Right atrium auricular region (tissue), 2 donors: ENCODE data around the gene PTGR3. TPM values are rescaled to one million over a fixed set of nuclear protein-coding genes. Genes with fewer than 3 reads are reported as not detected.

Experiments used
- DNase-seq: peaks from one replicate; pipeline ENCODE4 v3.0.0-alpha.2; 2019; ENCODE audit warnings: low spot score
- H3K27ac ChIP-seq, 2 donors: fragments of 200-600 bp; sonication (generic); 1 replicate in 1 of 2; 2 replicates in 1 of 2; pipeline ENCODE4 v1.5.1; 2016 to 2019
- H3K27me3 ChIP-seq, 2 donors: fragments of 200-600 bp; sonication (generic); one replicate each; pipeline versions ENCODE4 v1.5.1 to v1.6.0; 2017 to 2019
- H3K36me3 ChIP-seq: fragments of 200-600 bp; sonication (generic); one replicate; pipeline ENCODE4 v1.5.1; 2016
- H3K4me1 ChIP-seq, 2 donors: fragments of 200-600 bp; sonication (generic); one replicate each; pipeline versions ENCODE4 v1.5.1 to v1.6.0; 2017 to 2019
- H3K4me3 ChIP-seq, 2 donors: fragments of 200-600 bp; sonication (generic); 1 replicate in 1 of 2; 2 replicates in 1 of 2; pipeline ENCODE4 v1.5.1; 2017 to 2019; ENCODE audit warnings: mild to moderate bottlenecking in 1 of 2, moderate library complexity in 1 of 2
- H3K9me3 ChIP-seq, 2 donors: fragments of 200-600 bp; sonication (generic); one replicate each; pipeline ENCODE4 v1.5.1; 2019
- total RNA-seq, 2 donors: library from RNA; depleted of rRNA; stranded (reverse); fragments of >200 nt; gene quantifications; one replicate each; pipeline ENCODE4 v1.1.0, GENCODE V29; 2016
- TF ChIP-seq, protein P1 (sequence below), 2 donors: fragments of 200-600 bp; sonication (generic); IDR thresholded peaks; one replicate each; pipeline ENCODE4 v1.5.1; 2019; ENCODE audit warnings: antibody characterized with exemption in 2 of 2

Gene PTGR3
- total RNA-seq, 2 donors from 2014 or later: 16.7 to 33.9 TPM

DNA sequence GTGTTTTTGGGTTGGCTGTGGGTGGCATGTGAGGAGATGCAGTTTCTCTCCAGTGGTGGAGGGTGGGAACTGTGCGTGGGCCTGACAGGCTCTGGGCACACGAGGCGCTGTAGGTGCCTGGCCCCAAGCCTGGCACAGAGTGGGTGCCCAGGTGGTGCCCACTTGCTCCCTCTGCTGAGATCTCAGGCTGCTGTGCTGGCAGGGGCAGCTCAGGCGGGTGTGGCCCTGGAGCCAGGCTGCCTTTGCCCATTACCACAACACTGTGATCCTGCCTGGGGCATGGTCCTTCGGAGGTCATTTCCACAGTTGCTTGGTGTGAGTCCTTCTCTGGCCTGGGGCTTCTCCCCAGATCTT is 22.1 kb upstream of the PTGR3 start:
- peaks cover 0 to 44% of the 10 kb centered on the region in 2 donors for H3K4me1 ChIP-seq
- no peak overlapping the region for H3K4me3 ChIP-seq

DNA sequence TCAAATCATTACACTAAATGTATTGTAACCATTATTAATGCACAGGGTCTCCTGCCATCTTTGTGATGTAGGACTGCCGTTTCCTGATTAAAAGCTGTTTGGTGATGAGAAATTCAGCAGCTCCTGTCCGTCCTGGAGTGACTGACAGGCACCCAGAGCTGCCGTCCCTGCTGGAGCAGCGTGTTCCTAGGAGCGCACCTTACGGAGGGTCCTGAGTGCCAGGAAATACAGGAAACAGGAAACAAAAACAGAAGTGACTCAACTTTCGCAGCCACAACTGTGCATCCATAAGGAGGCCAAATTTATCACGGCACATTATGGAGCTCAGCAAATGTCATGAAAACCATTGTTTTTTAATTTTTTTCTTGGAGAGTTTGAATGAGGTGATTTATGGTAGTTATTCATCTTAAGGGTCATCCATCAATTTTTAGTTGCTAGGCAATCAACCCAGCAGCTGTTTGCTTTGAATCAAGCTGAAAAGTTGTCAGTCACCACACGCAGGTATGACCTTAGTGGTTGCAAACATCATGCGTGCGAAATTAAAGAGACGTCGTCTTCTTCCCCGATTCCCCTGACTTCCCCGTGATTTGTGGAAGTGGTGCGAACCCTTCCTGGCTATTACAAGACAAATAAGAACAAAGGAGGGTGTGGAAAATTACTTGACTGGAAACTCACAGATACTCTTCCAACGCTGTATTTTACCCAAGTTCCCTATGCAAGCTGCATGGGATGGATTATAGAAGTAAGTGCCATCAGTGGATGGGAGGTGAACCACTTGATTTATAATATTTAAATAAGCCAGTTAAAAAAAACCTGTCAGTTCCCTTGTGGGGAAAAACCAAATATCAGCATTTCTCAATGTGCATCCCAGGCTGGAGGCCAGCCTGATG is 21.5 kb upstream of the PTGR3 start:
- TF ChIP-seq, protein P1, sequence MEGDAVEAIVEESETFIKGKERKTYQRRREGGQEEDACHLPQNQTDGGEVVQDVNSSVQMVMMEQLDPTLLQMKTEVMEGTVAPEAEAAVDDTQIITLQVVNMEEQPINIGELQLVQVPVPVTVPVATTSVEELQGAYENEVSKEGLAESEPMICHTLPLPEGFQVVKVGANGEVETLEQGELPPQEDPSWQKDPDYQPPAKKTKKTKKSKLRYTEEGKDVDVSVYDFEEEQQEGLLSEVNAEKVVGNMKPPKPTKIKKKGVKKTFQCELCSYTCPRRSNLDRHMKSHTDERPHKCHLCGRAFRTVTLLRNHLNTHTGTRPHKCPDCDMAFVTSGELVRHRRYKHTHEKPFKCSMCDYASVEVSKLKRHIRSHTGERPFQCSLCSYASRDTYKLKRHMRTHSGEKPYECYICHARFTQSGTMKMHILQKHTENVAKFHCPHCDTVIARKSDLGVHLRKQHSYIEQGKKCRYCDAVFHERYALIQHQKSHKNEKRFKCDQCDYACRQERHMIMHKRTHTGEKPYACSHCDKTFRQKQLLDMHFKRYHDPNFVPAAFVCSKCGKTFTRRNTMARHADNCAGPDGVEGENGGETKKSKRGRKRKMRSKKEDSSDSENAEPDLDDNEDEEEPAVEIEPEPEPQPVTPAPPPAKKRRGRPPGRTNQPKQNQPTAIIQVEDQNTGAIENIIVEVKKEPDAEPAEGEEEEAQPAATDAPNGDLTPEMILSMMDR (IDR thresholded peaks at IDR 0.05): no peak
- H3K4me1 ChIP-seq: peaks cover 0 to 45% of the 10 kb centered on the region in 2 donors
- H3K27me3 ChIP-seq: no peaks in the 10 kb centered on the region
- no peaks in the 10 kb centered on the region for H3K9me3 ChIP-seq
- H3K4me3 ChIP-seq: no peak overlapping the region
- peak overlapping the region in 1 of 2 donors; percentile 29 for H3K27ac ChIP-seq
- DNase-seq: no peak
- H3K36me3 ChIP-seq: no peaks in the 10 kb centered on the region

More for the DNA sequence above, 22.1 kb upstream of the PTGR3 start:
- no peaks in the 10 kb centered on the region for H3K27me3 ChIP-seq
- DNase-seq: no peak
- no peaks in the 10 kb centered on the region for H3K36me3 ChIP-seq
- peak overlapping the region in 1 of 2 donors; percentile 29 for H3K27ac ChIP-seq
- no peaks in the 10 kb centered on the region for H3K9me3 ChIP-seq
- TF ChIP-seq, protein P1 (IDR thresholded peaks at IDR 0.05): no peak

- no peak overlapping the region for H3K27ac ChIP-seq
- no peaks in the 10 kb centered on the region for H3K36me3 ChIP-seq
- TF ChIP-seq, protein P1 (IDR thresholded peaks at IDR 0.05): no peak
- no peak overlapping the region for H3K4me3 ChIP-seq
- no peaks in the 10 kb centered on the region for H3K27me3 ChIP-seq
- peaks cover 0 to 45% of the 10 kb centered on the region in 2 donors for H3K4me1 ChIP-seq
- H3K9me3 ChIP-seq: no peaks in the 10 kb centered on the region
- DNase-seq: no peak
These were observed 20.5 kb upstream of the PTGR3 start for GRCh38 chr18:75229437-75229836.

- peaks cover 0 to 45% of the 10 kb centered on the region in 2 donors for H3K4me1 ChIP-seq
- no peak overlapping the region for H3K27ac ChIP-seq
- no peaks in the 10 kb centered on the region for H3K27me3 ChIP-seq
- H3K36me3 ChIP-seq: no peaks in the 10 kb centered on the region
- H3K9me3 ChIP-seq: no peaks in the 10 kb centered on the region
- H3K4me3 ChIP-seq: no peak overlapping the region
- DNase-seq: no peak
- TF ChIP-seq, protein P1 (IDR thresholded peaks at IDR 0.05): no peak
These were observed 20.0 kb upstream of the PTGR3 start for GRCh38 chr18:75228967-75229366.

DNA sequence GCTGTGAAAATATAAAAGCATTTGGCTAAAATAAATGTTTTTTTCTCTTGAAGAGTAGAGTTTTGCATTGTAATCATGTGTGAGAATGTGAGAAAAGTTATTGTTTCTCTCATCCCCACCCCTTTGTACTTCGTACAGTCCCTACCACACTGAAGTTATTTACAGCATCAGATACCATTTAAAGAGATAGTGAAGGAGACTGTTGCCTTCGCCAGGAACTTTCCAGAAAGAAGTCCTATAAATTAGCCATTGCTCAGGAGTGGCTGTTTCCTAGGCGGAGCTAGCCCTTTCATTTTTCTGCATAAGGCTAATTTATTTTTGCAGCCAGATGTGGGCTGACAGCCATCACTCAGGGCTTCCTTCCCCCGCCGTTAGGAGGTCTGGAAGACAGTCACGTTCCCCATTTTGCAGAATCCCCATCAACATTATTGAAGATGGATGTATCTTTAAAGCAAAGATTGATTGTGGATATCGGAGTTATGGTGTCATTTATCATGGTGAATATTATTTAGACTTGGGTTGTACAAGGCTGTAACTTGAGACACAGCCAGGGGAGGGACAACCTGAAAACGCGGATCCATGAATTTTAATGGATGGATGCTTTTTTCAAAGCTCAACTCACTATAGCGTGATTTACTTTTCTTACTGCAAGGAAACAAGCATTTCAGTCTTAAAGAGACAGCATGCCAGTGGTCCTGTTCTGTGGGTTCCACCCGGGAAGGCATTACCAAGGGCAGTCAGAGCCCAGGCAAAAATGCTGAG is 18.8 kb upstream of the PTGR3 start:
- Histone ChIP-seq H3K27ac (peak overlapping the region; percentile 44 to 66), H3K36me3 (no peaks in the 10 kb centered on the region), H3K27me3 (no peaks in the 10 kb centered on the region), H3K4me1 (peaks cover 0 to 56% of the 10 kb centered on the region in 2 donors), H3K9me3 (no peaks in the 10 kb centered on the region), H3K4me3 (peak overlapping the region in 1 of 2 donors; percentile 36)
- TF ChIP-seq, protein P1 (IDR thresholded peaks at IDR 0.05): no peak
- DNase-seq: no peak
